GM19463 (cell line): ENCODE measurements around the gene DNAAF1.
"Not testable (repeated sequence)": the region's sequence is repeated elsewhere in the genome, so short reads cannot be mapped to it uniquely, and the experiment has no call there.

Source experiments
- ATAC-seq: cut with Tn5 transposase; IDR thresholded peaks from one replicate; pipeline ENCODE4 v1.9.1; 2021; ENCODE audit warnings: mild to moderate bottlenecking, moderate library complexity; ENCODE audit not compliant: unreplicated experiment

Gene DNAAF1

GRCh38 chr16:84144859-84145639 lies at the start of gene DNAAF1, which contains the start of gene HSDL1:
Gene DNAAF1 (plus strand): TSS chr16:84145308. CDS start chr16:84145441, 133 bp downstream.
Gene HSDL1 (minus strand): TSS chr16:84145177. CDS start chr16:84131321, 13,856 bp downstream.
- ATAC-seq: peak; percentile 90

- no peak for ATAC-seq
Observed at GRCh38 chr16:84095466-84095865, 49.6 kb upstream of the DNAAF1 start.

GRCh38 chr16:84096447-84097005 lies 48.6 kb upstream of the DNAAF1 start:
- ATAC-seq: no peak

- no peak for ATAC-seq
Observed at GRCh38 chr16:84098939-84099338, 46.2 kb upstream of the DNAAF1 start.

GRCh38 chr16:84103678-84104077 lies 41.4 kb upstream of the DNAAF1 start:
- no peak for ATAC-seq

- ATAC-seq: no peak
Observed at GRCh38 chr16:84104231-84104630, 40.9 kb upstream of the DNAAF1 start.

GRCh38 chr16:84105301-84105815 lies 39.8 kb upstream of the DNAAF1 start:
- no peak for ATAC-seq

- no peak for ATAC-seq
Observed at GRCh38 chr16:84105948-84106740, 39.0 kb upstream of the DNAAF1 start.

- no peak for ATAC-seq
Observed at GRCh38 chr16:84107921-84108320, 37.2 kb upstream of the DNAAF1 start.

GRCh38 chr16:84109598-84110335 lies 35.3 kb upstream of the DNAAF1 start:
- no peak for ATAC-seq

GRCh38 chr16:84110527-84110926 lies 34.6 kb upstream of the DNAAF1 start:
- ATAC-seq: no peak

GRCh38 chr16:84111525-84111924 lies 33.6 kb upstream of the DNAAF1 start:
- ATAC-seq: no peak

GRCh38 chr16:84111949-84112348 lies 33.2 kb upstream of the DNAAF1 start:
- ATAC-seq: not testable (repeated sequence)

GRCh38 chr16:84115919-84116719 lies 29.0 kb upstream of the DNAAF1 start:
- ATAC-seq: peak; percentile 30

- peak; percentile 94 for ATAC-seq
Observed at GRCh38 chr16:84116720-84117493, 28.2 kb upstream of the DNAAF1 start, which contains the start of gene MBTPS1. Gene MBTPS1 (minus strand): TSS chr16:84116942. CDS start chr16:84101783, 15,159 bp downstream.

- no peak for ATAC-seq
Observed at GRCh38 chr16:84117494-84117843, 27.6 kb upstream of the DNAAF1 start.

- ATAC-seq: not testable (repeated sequence)
Observed at GRCh38 chr16:84118315-84118714, 26.8 kb upstream of the DNAAF1 start.

- ATAC-seq: no peak
Observed at GRCh38 chr16:84119368-84119767, 25.7 kb upstream of the DNAAF1 start.

GRCh38 chr16:84120023-84120422 lies 25.1 kb upstream of the DNAAF1 start:
- no peak for ATAC-seq
